ENCODE data around the gene MAML2.

- TF ChIP-seq POLR2A (IDR thresholded peaks at IDR 0.05) (no peak), CTCF (IDR thresholded peaks at IDR 0.05) (no peak), EP300 (IDR thresholded peaks at IDR 0.05) (no peak)
Observed at GRCh38 chr11:96232132-96232531, 110.9 kb downstream of the MAML2 start.

All from stomach (tissue), 4 donors.